H1 (cell line): ENCODE results near the gene CLEC2B. TPM values are rescaled to one million over a fixed set of nuclear protein-coding genes. Genes with fewer than 3 reads are reported as not detected.

Experiments used
- BACH1 ChIP-seq: IDR thresholded peaks from 2 replicates; pipeline ENCODE4 v1.6.1; 2012; ENCODE audit warnings: low read length, improper control_type of control experiment
- BCL11A ChIP-seq, 2 experiments: IDR thresholded peaks; one replicate each; pipeline ENCODE4 v1.6.1; 2011; ENCODE audit warnings: low read depth in 2 of 2, low read length in 2 of 2, mild to moderate bottlenecking in 2 of 2
- CHD1 ChIP-seq: IDR thresholded peaks from 2 replicates; pipeline ENCODE4 v1.6.1; 2012; ENCODE audit warnings: low read depth, low read length, improper control_type of control experiment
- MAFK ChIP-seq: IDR thresholded peaks from 2 replicates; pipeline ENCODE4 v1.6.1; 2012; ENCODE audit warnings: low read depth, mild to moderate bottlenecking, improper control_type of control experiment, low read length
- RBBP5 ChIP-seq: IDR thresholded peaks from 2 replicates; pipeline ENCODE4 v1.7.1; 2012; ENCODE audit warnings: low read depth, mild to moderate bottlenecking, inconsistent platforms, low read length, moderate library complexity, borderline replicate concordance
- SIRT6 ChIP-seq: IDR thresholded peaks from one replicate; pipeline ENCODE4 v1.7.1; 2012; ENCODE audit warnings: low read length, inconsistent platforms
- YY1 ChIP-seq: IDR thresholded peaks from 2 replicates; pipeline ENCODE4 v1.6.1; 2011; ENCODE audit warnings: low read depth, mild to moderate bottlenecking, low read length
- polyA plus RNA-seq, 7 experiments: library from polyadenylated mRNA; depleted of rRNA in 3 of 7; stranded (reverse) in 5 of 7; unstranded in 2 of 7; fragments of >200 nt in 5 of 7; fragments of 200-250 nt in 2 of 7; gene quantifications; 1 replicate in 5 of 7; 2 replicates in 1 of 7; 4 replicates in 1 of 7; pipeline versions ENCODE4 v1.2.1 to v1.2.3, GENCODE V29; 2011 to 2013; ENCODE audit warnings: missing spikeins in 2 of 7, mixed read lengths in 2 of 7
- total RNA-seq: library from RNA; stranded (reverse); fragmentation: NEBNext Ultra II Directional; extraction: Animal tissue kit (Norgen Biotek cat#: 25700); gene quantifications from 2 replicates; pipeline ENCODE4 v1.2.1, GENCODE V29; 2021
- TF ChIP-seq, protein P1 (sequence below): fragments of 300-600 bp; sonication (generic); IDR thresholded peaks from 2 replicates; pipeline ENCODE4 v1.7.1; 2012; ENCODE audit warnings: low read length, moderate library complexity, mild to moderate bottlenecking, inconsistent platforms; ENCODE audit not compliant: insufficient replicate concordance
- TF ChIP-seq, protein P2 (sequence below), 3 experiments: IDR thresholded peaks; 1 replicate in 2 of 3; 2 replicates in 1 of 3; pipeline versions ENCODE4 v1.5.1 to v1.6.1; 2011; ENCODE audit warnings: low read length in 3 of 3, mild to moderate bottlenecking in 3 of 3, inconsistent platforms in 2 of 3, low read depth in 1 of 3, moderate library complexity in 1 of 3; ENCODE audit not compliant: insufficient read depth in 1 of 3; ENCODE audit errors: control extremely low read depth in 1 of 3

CLEC2B gene
- total and polyA plus RNA-seq, 2 of the 8 experiments (the other 6 are each of a cell fraction or from before 2014, with no cell fraction given): not detected

DNA sequence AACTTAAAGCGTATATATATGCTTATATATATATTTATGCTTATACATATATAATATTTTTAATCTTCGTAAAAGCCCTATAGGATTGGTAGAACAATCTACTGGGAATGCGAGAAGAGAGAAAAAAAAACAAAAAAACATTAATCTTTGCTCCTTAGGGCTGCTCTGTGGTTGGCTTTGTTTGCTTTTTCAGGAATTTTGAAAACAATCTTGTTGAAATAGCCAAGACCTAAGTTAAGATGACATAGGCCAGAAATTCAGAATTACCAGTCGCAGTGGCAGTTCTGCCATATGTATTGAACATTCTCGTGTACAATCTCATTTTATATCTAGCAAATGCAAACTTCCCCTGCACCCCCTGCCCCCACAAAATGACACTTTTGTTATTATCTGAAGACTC, 12.8 kb upstream of the CLEC2B start (continued):
- TF ChIP-seq, protein P1, sequence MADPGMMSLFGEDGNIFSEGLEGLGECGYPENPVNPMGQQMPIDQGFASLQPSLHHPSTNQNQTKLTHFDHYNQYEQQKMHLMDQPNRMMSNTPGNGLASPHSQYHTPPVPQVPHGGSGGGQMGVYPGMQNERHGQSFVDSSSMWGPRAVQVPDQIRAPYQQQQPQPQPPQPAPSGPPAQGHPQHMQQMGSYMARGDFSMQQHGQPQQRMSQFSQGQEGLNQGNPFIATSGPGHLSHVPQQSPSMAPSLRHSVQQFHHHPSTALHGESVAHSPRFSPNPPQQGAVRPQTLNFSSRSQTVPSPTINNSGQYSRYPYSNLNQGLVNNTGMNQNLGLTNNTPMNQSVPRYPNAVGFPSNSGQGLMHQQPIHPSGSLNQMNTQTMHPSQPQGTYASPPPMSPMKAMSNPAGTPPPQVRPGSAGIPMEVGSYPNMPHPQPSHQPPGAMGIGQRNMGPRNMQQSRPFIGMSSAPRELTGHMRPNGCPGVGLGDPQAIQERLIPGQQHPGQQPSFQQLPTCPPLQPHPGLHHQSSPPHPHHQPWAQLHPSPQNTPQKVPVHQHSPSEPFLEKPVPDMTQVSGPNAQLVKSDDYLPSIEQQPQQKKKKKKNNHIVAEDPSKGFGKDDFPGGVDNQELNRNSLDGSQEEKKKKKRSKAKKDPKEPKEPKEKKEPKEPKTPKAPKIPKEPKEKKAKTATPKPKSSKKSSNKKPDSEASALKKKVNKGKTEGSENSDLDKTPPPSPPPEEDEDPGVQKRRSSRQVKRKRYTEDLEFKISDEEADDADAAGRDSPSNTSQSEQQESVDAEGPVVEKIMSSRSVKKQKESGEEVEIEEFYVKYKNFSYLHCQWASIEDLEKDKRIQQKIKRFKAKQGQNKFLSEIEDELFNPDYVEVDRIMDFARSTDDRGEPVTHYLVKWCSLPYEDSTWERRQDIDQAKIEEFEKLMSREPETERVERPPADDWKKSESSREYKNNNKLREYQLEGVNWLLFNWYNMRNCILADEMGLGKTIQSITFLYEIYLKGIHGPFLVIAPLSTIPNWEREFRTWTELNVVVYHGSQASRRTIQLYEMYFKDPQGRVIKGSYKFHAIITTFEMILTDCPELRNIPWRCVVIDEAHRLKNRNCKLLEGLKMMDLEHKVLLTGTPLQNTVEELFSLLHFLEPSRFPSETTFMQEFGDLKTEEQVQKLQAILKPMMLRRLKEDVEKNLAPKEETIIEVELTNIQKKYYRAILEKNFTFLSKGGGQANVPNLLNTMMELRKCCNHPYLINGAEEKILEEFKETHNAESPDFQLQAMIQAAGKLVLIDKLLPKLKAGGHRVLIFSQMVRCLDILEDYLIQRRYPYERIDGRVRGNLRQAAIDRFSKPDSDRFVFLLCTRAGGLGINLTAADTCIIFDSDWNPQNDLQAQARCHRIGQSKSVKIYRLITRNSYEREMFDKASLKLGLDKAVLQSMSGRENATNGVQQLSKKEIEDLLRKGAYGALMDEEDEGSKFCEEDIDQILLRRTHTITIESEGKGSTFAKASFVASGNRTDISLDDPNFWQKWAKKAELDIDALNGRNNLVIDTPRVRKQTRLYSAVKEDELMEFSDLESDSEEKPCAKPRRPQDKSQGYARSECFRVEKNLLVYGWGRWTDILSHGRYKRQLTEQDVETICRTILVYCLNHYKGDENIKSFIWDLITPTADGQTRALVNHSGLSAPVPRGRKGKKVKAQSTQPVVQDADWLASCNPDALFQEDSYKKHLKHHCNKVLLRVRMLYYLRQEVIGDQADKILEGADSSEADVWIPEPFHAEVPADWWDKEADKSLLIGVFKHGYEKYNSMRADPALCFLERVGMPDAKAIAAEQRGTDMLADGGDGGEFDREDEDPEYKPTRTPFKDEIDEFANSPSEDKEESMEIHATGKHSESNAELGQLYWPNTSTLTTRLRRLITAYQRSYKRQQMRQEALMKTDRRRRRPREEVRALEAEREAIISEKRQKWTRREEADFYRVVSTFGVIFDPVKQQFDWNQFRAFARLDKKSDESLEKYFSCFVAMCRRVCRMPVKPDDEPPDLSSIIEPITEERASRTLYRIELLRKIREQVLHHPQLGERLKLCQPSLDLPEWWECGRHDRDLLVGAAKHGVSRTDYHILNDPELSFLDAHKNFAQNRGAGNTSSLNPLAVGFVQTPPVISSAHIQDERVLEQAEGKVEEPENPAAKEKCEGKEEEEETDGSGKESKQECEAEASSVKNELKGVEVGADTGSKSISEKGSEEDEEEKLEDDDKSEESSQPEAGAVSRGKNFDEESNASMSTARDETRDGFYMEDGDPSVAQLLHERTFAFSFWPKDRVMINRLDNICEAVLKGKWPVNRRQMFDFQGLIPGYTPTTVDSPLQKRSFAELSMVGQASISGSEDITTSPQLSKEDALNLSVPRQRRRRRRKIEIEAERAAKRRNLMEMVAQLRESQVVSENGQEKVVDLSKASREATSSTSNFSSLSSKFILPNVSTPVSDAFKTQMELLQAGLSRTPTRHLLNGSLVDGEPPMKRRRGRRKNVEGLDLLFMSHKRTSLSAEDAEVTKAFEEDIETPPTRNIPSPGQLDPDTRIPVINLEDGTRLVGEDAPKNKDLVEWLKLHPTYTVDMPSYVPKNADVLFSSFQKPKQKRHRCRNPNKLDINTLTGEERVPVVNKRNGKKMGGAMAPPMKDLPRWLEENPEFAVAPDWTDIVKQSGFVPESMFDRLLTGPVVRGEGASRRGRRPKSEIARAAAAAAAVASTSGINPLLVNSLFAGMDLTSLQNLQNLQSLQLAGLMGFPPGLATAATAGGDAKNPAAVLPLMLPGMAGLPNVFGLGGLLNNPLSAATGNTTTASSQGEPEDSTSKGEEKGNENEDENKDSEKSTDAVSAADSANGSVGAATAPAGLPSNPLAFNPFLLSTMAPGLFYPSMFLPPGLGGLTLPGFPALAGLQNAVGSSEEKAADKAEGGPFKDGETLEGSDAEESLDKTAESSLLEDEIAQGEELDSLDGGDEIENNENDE: no peak
- TF ChIP-seq SIRT6 (no peak), RBBP5 (no peak), BACH1 (no peak), CHD1 (no peak), MAFK (no peak), YY1 (no peak), BCL11A (IDR thresholded peaks at IDR 0.05; ENCODE audit: low read depth in 2 of 2, low read length in 2 of 2) (no peak)
- TF ChIP-seq, protein P2, sequence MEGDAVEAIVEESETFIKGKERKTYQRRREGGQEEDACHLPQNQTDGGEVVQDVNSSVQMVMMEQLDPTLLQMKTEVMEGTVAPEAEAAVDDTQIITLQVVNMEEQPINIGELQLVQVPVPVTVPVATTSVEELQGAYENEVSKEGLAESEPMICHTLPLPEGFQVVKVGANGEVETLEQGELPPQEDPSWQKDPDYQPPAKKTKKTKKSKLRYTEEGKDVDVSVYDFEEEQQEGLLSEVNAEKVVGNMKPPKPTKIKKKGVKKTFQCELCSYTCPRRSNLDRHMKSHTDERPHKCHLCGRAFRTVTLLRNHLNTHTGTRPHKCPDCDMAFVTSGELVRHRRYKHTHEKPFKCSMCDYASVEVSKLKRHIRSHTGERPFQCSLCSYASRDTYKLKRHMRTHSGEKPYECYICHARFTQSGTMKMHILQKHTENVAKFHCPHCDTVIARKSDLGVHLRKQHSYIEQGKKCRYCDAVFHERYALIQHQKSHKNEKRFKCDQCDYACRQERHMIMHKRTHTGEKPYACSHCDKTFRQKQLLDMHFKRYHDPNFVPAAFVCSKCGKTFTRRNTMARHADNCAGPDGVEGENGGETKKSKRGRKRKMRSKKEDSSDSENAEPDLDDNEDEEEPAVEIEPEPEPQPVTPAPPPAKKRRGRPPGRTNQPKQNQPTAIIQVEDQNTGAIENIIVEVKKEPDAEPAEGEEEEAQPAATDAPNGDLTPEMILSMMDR (IDR thresholded peaks at IDR 0.05; ENCODE audit: control extremely low read depth in 1 of 3, insufficient read depth in 1 of 3, low read depth in 1 of 3, low read length in 3 of 3): no peak
